ENCODE results near the gene ANKRD52. TPM values are rescaled to one million over a fixed set of nuclear protein-coding genes. Genes with fewer than 3 reads are reported as not detected.

ANKRD52 gene
- polyA plus RNA-seq, 1 donor (not counting 4 experiments of a cell fraction or from before 2014, with no cell fraction given), result 14.0 TPM

- dilution Hi-C loops (cut with MboI; ENCODE audit: extremely low pct_ligation_motif_present, low sequenced_read_pairs), result no loop called here
- Histone ChIP-seq H3K9me1 (ENCODE audit: control insufficient read depth, extremely low read depth, insufficient read depth, low read length) (no peaks in the 10 kb centered on the region), H3K9me3 (ENCODE audit: control insufficient read depth, low read depth, low read length) (no peaks in the 10 kb centered on the region), H3K36me3 (ENCODE audit: control insufficient read depth in 2 of 2, extremely low read depth in 1 of 2, insufficient read depth in 2 of 2, low read length in 2 of 2) (peaks cover 6 to 11% of the 10 kb centered on the region in 2 experiments), H3K9ac (ENCODE audit: control insufficient read depth, extremely low read depth, insufficient read depth, low read length) (no peak overlapping the region), H2AFZ (ENCODE audit: control insufficient read depth, low read length) (no peak overlapping the region), H3K79me2 (ENCODE audit: control insufficient read depth, insufficient read depth, low read length) (peaks cover 67% of the 10 kb centered on the region), H3K4me2 (ENCODE audit: control insufficient read depth, extremely low read depth, insufficient read depth, low read depth, low read length) (no peak overlapping the region), H3K4me1 (ENCODE audit: control insufficient read depth, extremely low read depth, insufficient read depth, low read length) (peaks cover 22% of the 10 kb centered on the region), H3K27me3 (ENCODE audit: control insufficient read depth, extremely low read depth, insufficient read depth, low read length) (no peaks in the 10 kb centered on the region), H4K20me1 (ENCODE audit: control insufficient read depth, extremely low read depth, insufficient read depth, low read length) (no peaks in the 10 kb centered on the region), H3K4me3 (ENCODE audit: control insufficient read depth in 2 of 3, extremely low read depth in 1 of 3, insufficient read depth in 2 of 3, low read depth in 1 of 3, low read length in 3 of 3) (no peak overlapping the region), H3K27ac (ENCODE audit: control insufficient read depth, insufficient read depth, low read length) (no peak overlapping the region)
- no peak for TF ChIP-seq EZH2 (IDR thresholded peaks at IDR 0.05; ENCODE audit: low read length)
- no peak for TF ChIP-seq CTCF (optimal IDR thresholded peaks at IDR 0.05 in 1 of 3, IDR thresholded peaks at IDR 0.05 in 1 of 3, conservative IDR thresholded peaks at IDR 0.05 in 1 of 3; ENCODE audit: extremely low read depth in 1 of 3, insufficient read depth in 2 of 3, low read length in 3 of 3)
- FAIRE-seq, result no peak
- no peak for DNase-seq (ENCODE audit: low read depth, low spot score)
Measured at GRCh38 chr12:56297400-56297799, 39.2 kb upstream of the ANKRD52 start.

GRCh38 chr12:56296295-56296694 is 38.1 kb upstream of the ANKRD52 start:
- TF ChIP-seq CTCF (optimal IDR thresholded peaks at IDR 0.05 in 1 of 3, IDR thresholded peaks at IDR 0.05 in 1 of 3, conservative IDR thresholded peaks at IDR 0.05 in 1 of 3; ENCODE audit: extremely low read depth in 1 of 3, insufficient read depth in 2 of 3, low read length in 3 of 3) (no peak), EZH2 (IDR thresholded peaks at IDR 0.05; ENCODE audit: low read length) (no peak)
- Histone ChIP-seq H3K4me1 (ENCODE audit: control insufficient read depth, extremely low read depth, insufficient read depth, low read length) (peaks cover 32% of the 10 kb centered on the region), H3K9me3 (ENCODE audit: control insufficient read depth, low read depth, low read length) (no peaks in the 10 kb centered on the region), H3K9me1 (ENCODE audit: control insufficient read depth, extremely low read depth, insufficient read depth, low read length) (no peaks in the 10 kb centered on the region), H3K27me3 (ENCODE audit: control insufficient read depth, extremely low read depth, insufficient read depth, low read length) (no peaks in the 10 kb centered on the region), H3K27ac (ENCODE audit: control insufficient read depth, insufficient read depth, low read length) (no peak overlapping the region), H3K4me2 (ENCODE audit: control insufficient read depth, extremely low read depth, insufficient read depth, low read depth, low read length) (no peak overlapping the region), H4K20me1 (ENCODE audit: control insufficient read depth, extremely low read depth, insufficient read depth, low read length) (peaks cover 4% of the 10 kb centered on the region), H3K79me2 (ENCODE audit: control insufficient read depth, insufficient read depth, low read length) (peaks cover 67% of the 10 kb centered on the region), H2AFZ (ENCODE audit: control insufficient read depth, low read length) (no peak overlapping the region), H3K9ac (ENCODE audit: control insufficient read depth, extremely low read depth, insufficient read depth, low read length) (no peak overlapping the region), H3K4me3 (ENCODE audit: control insufficient read depth in 2 of 3, extremely low read depth in 1 of 3, insufficient read depth in 2 of 3, low read depth in 1 of 3, low read length in 3 of 3) (no peak overlapping the region), H3K36me3 (ENCODE audit: control insufficient read depth in 2 of 2, extremely low read depth in 1 of 2, insufficient read depth in 2 of 2, low read length in 2 of 2) (peaks cover 6 to 9% of the 10 kb centered on the region in 2 experiments)
- no peak for DNase-seq (ENCODE audit: low read depth, low spot score)
- dilution Hi-C loops (cut with MboI; ENCODE audit: extremely low pct_ligation_motif_present, low sequenced_read_pairs), result no loop called here
- FAIRE-seq, result no peak
